HG03342 (cell line): Measurements from ENCODE around the gene COMMD1.
A peak's percentile ranks its signal among the peaks of the same experiment; 100 is the strongest.
"Not testable (repeated sequence)": the region's sequence is repeated elsewhere in the genome, so short reads cannot be mapped to it uniquely, and the experiment has no call there.

Source experiments
- ATAC-seq: cut with Tn5 transposase; IDR thresholded peaks from one replicate; pipeline ENCODE4 v1.9.1; 2021; ENCODE audit warnings: mild to moderate bottlenecking, moderate library complexity; ENCODE audit not compliant: unreplicated experiment

COMMD1 gene

DNA sequence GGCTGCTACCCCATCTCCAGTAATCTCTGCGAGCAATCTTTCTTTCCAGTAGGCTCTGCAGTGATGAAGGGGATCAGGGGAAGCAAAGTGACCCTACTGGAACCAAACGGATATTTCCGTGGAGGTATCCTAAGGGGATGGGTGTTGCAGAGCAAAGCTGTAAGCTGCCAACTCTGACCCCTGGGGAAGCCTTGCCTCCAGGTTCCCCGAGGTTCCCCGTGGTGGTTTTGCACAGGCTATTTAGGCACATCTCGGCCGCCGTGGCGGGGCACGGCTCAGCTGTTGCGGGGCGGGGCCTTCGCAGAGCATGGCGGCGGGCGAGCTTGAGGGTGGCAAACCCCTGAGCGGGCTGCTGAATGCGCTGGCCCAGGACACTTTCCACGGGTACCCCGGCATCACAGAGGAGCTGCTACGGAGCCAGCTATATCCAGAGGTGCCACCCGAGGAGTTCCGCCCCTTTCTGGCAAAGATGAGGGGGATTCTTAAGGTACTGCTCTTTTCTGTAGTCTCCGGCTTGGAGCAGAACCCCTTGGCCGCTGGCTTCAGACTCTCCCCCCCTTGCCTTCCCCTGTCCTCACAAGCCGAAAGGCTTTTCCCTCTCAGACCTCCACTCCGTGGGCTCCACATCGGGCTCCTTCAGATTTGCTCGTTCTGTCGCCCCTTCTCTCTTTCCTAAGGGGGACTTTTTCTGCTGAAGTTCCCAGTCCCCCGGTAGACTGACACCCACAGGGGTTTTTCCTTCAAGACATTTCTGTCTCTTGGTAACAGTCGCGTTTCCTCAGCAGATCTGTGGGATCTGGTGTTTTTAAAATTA lies at the start of gene COMMD1:
COMMD1 (plus strand) TSS at position 303 of the 814 bp plus-strand sequence; CDS start at position 308, 5 bp downstream.
- ATAC-seq: peak; percentile 95

GRCh38 chr2:61857224-61857623 lies 48.2 kb upstream of the COMMD1 start:
- no peak for ATAC-seq

- ATAC-seq: no peak
Observed at GRCh38 chr2:61862085-61862484, 43.4 kb upstream of the COMMD1 start.

DNA sequence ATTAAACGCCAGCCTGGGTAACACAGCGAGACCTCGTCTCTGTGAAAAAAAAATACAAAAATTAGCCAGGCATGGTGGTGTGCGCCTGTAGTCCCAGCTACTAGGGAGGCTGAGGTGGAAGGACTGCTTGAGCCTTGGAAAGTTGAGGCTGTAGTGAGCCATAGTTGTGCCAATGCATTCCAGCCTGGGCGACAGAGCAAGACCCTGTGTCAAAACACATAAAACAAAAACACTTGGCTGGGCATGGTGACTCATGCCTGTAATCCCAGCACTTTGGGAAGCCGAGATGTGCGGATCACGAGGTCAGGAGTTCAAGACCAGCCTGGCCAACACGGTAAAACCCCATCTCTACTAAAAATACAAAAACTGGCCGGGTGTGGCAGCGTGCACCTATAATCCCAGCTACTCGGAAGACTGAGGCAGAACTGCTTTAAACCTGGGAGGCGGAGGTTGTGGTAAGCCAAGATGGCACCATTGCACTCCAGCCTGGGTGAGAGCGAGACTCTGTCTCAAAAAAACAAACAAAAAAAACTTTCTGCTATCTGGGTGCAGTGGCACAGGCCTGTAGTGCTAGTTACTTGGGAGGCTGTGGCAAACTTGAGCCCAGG lies 38.9 kb upstream of the COMMD1 start:
- not testable (repeated sequence) for ATAC-seq

DNA sequence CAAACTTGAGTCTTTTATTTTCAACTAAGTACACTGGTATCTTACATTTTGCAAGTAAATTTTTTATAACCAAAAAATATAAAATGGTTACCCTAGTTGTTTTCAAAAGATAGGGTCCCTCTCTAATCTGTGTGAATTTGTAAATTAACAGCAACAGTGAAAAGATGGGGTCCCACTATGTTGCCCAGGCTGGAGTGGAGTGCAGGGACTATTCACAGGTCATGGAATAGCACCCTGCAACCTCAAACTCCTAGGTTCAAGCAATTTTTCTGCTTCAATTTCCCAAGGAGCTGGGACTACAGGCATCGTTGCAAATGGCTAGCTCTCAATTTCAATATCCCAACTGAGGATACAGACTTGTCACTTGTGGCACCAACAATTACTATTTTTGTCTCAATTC lies 29.1 kb upstream of the COMMD1 start:
- ATAC-seq: no peak

- ATAC-seq: no peak
Observed at GRCh38 chr2:61877571-61878245, 27.8 kb upstream of the COMMD1 start.

GRCh38 chr2:61878761-61879160 lies 26.7 kb upstream of the COMMD1 start:
- ATAC-seq: no peak

- ATAC-seq: not testable (repeated sequence)
Observed at GRCh38 chr2:61879351-61879750, 26.1 kb upstream of the COMMD1 start.

DNA sequence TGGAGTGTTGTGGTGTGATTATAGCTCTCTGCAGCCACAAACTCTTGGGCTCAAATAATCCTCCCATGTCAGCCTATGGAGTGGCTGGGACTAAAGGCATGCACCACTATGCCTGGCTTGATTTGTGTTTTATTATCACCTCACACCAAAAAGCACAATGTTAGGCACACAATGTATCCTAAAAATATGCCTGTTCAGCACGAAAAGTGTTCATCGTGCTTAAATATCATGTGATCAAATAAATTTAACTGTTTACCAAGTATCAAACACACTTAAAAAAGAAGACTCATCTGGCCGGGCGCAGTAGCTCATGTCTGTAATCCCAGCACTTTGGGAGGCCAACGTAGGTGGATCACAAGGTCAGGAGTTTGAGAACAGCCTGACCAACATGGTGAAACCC lies 22.6 kb upstream of the COMMD1 start:
- no peak for ATAC-seq

GRCh38 chr2:61885896-61886603 lies 19.4 kb upstream of the COMMD1 start:
- no peak for ATAC-seq

- ATAC-seq: no peak
Observed at GRCh38 chr2:61887717-61888266, 17.7 kb upstream of the COMMD1 start.

DNA sequence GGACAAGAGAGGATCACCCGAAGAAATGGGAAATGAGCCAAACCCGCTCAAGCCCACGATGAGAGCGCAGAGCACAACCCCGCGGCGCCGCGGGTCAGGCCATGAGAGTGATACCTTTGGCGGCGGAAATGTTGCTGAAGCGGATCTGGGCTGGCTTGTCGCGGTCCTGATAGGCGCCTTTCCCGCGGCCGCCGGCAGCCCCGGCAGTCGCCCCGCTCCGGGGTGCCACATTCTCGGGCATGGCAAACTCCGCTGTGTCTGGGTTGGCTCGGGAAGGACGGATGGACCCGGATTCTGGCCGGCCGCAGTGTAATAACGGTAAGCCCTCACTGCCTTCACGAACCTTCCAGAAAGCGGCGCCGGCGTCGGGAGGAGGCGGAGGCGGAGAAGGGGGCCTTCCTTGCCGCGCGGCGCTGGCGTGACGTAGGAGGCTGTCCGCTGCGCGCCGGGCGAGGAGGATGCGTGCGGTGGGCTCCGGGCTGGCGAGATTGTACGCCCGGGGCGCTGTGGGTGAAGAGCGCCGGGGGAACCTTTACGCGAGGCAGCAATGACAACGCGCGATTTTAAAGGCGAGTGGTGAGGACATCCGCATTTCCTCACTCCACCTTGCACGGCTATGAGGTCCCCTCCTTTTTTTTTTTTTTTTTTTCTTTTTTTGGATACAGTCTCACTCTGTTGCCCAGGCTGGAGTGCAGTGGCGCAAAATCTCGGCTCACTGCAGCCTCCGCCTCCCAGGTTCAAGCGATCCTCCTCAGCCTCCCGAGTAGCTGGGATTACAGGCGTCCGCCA lies 17.0 kb upstream of the COMMD1 start, which contains the start of gene CCT4:
CCT4 (minus strand) TSS at position 390 of the 789 bp plus-strand sequence; CDS start at position 241, 149 bp downstream.
- peak; percentile 73 for ATAC-seq

DNA sequence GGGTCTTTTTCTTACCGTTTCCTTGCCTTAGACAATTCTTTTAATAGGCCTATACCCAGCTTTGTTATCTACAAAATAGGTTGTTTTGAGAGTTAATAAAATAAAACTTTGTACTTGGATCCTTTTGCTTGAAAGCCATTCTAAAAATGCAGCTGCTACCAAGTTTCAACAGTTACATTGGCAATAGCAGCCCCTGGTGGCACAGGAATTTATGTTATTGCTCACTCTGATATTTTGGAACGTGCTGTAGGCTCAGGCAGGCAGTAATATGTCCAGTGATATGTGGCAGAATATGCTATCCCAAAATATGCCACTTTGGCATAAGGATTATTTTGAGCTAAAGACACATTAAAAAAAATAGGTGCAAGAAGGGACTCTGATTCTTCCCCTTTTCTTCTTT lies 6.7 kb upstream of the COMMD1 start:
- ATAC-seq: no peak

DNA sequence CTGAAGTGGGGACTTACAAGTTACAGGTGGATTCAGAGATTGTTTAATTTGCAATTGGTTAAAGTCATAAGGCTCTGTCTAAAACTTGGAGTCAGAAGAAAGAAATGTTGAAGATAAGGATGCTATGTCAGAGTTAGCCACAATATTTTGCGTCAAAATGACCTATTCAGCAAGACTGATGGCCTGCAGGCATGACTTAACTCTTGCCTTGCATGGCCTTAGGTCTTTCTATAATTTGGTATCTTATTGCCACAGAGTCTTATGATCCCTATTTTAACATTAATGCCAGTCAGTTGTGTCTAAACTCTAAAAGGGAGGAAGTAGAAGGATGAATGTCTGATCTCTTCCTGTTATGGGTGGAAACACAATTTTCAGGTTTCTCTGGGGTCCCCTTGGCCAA lies 5.2 kb upstream of the COMMD1 start:
- no peak for ATAC-seq

GRCh38 chr2:61906186-61906470 lies 654 bp downstream of the COMMD1 start:
- peak; percentile 3 for ATAC-seq

GRCh38 chr2:61909116-61909515 lies 3.6 kb downstream of the COMMD1 start:
- no peak for ATAC-seq

GRCh38 chr2:61910603-61911002 lies 5.1 kb downstream of the COMMD1 start:
- ATAC-seq: no peak

DNA sequence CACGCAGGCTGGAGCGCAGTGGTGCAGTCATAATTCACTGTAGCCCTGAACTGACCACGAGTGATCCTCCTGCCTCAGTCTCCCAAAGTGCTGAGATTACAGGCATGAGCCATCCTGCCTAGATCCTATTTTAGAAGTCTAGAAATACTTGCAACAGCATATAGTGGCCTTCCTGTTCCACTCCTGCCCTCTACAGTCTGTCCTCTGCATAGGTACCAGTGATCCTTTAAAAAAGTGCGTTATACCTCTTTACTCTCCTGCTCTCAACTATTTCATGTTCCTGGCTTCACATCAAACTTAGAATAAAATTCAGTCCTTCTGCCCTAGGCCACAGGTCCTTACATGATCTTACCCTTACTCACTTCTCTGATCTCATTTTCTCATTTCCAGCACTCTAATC lies 6.0 kb downstream of the COMMD1 start:
- ATAC-seq: no peak

- not testable (repeated sequence) for ATAC-seq
Observed at GRCh38 chr2:61914794-61915193, 9.3 kb downstream of the COMMD1 start.

DNA sequence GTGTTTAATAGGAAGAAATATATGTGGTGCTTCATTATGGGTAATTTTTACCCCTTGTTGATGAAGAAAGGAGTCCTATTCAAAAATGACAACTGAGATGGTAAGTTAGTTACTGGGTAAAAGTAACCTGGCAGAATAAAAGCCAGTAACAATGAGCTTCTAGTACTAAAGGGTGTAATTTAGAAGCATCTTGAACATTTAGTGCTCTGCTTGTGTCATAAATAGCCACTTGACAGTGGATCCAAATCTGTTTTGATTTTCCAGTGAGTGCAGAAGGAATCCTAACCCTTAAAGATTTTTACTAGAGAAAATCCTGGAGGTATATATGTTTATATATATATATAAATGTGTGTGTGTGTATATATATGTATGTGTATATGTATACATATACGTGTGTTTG lies 15.1 kb downstream of the COMMD1 start:
- no peak for ATAC-seq
